PFSK-1 (cell line): Measurements from ENCODE around the gene LENG9. TPM values are rescaled to one million over a fixed set of nuclear protein-coding genes. Genes with fewer than 3 reads are reported as not detected.

Experiments used
- FOXP2 ChIP-seq: optimal IDR thresholded peaks from 2 replicates; pipeline ENCODE3; 2011; ENCODE audit warnings: borderline replicate concordance, control low read depth, inconsistent platforms; ENCODE audit not compliant: insufficient read depth; ENCODE audit errors: extremely low read length, extremely low read depth
- POLR2AphosphoS5 ChIP-seq: IDR thresholded peaks from 2 replicates; pipeline ENCODE4 v1.6.1; 2012; ENCODE audit warnings: low read depth, mild to moderate bottlenecking, control low read depth, low read length, moderate library complexity
- REST ChIP-seq, 2 experiments: IDR thresholded peaks; 2 replicates each; pipeline versions ENCODE4 v1.6.1 to v1.8.0; 2011 to 2012; ENCODE audit warnings: low read depth in 2 of 2, low read length in 2 of 2, control low read depth in 1 of 2, inconsistent platforms in 1 of 2, mild to moderate bottlenecking in 1 of 2, moderate library complexity in 1 of 2; ENCODE audit not compliant: insufficient read depth in 1 of 2
- SIN3A ChIP-seq: IDR thresholded peaks from 2 replicates; pipeline ENCODE4 v1.6.1; 2012; ENCODE audit warnings: mild to moderate bottlenecking, low read length, moderate library complexity, borderline replicate concordance; ENCODE audit not compliant: insufficient read depth
- TAF1 ChIP-seq: IDR thresholded peaks from 2 replicates; pipeline ENCODE4 v1.6.1; 2012; ENCODE audit warnings: low read length, control low read depth, borderline replicate concordance; ENCODE audit not compliant: insufficient read depth
- polyA plus RNA-seq: library from polyadenylated mRNA; unstranded; fragments of >200 nt; gene quantifications from one replicate; pipeline ENCODE4 v1.2.1, GENCODE V29; 2012; ENCODE audit warnings: low read depth, missing spikeins; ENCODE audit not compliant: insufficient read length

Gene LENG9
- 3.1 TPM for polyA plus RNA-seq

- TF ChIP-seq TAF1 (no peak), SIN3A (no peak), REST (IDR thresholded peaks at IDR 0.05; ENCODE audit: insufficient read depth in 1 of 2, low read depth in 2 of 2, low read length in 2 of 2) (no peak), FOXP2 (peak; percentile 14), POLR2AphosphoS5 (no peak)
These were observed at the start of gene LENG9 for GRCh38 chr19:54463531-54464043. Gene LENG9 (minus strand): TSS chr19:54463778. CDS start chr19:54463526, 252 bp downstream.

- TF ChIP-seq POLR2AphosphoS5 (no peak), REST (IDR thresholded peaks at IDR 0.05; ENCODE audit: insufficient read depth in 1 of 2, low read depth in 2 of 2, low read length in 2 of 2) (no peak), SIN3A (no peak), TAF1 (no peak), FOXP2 (no peak)
These were observed 44.2 kb upstream of the LENG9 start for GRCh38 chr19:54507824-54508223.

- TF ChIP-seq POLR2AphosphoS5 (no peak), TAF1 (no peak), FOXP2 (no peak), SIN3A (no peak), REST (IDR thresholded peaks at IDR 0.05; ENCODE audit: insufficient read depth in 1 of 2, low read depth in 2 of 2, low read length in 2 of 2) (no peak)
These were observed 42.5 kb upstream of the LENG9 start for GRCh38 chr19:54506079-54506478.

- TF ChIP-seq FOXP2 (no peak), POLR2AphosphoS5 (no peak), REST (IDR thresholded peaks at IDR 0.05; ENCODE audit: insufficient read depth in 1 of 2, low read depth in 2 of 2, low read length in 2 of 2) (no peak), TAF1 (no peak), SIN3A (no peak)
These were observed 39.0 kb upstream of the LENG9 start, which contains the start of gene LAIR2 for GRCh38 chr19:54502518-54503048. Gene LAIR2 (plus strand): TSS chr19:54502831. CDS start chr19:54502919, 88 bp downstream.
